Globus pallidus (tissue), 1 donor: ENCODE results near the gene B9D2.
"Not testable (repeated sequence)": the region's sequence is repeated elsewhere in the genome, so short reads cannot be mapped to it uniquely, and the experiment has no call there.

Source experiments
- DNase-seq: peaks from one replicate; pipeline ENCODE4 v3.0.0-alpha.2; 2015; ENCODE audit warnings: low spot score

B9D2 gene

GRCh38 chr19:41355035-41355434, 8.9 kb downstream of the B9D2 start:
- no peak for DNase-seq

GRCh38 chr19:41354343-41354953, 9.5 kb downstream of the B9D2 start:
- no peak for DNase-seq

GRCh38 chr19:41353466-41354342, 10.2 kb downstream of the B9D2 start, which contains the start of gene TGFB1:
Gene TGFB1 (minus strand): TSS chr19:41353922. CDS start chr19:41353044, 878 bp downstream.
- DNase-seq = peak; percentile 62

GRCh38 chr19:41352609-41353465, 11.1 kb downstream of the B9D2 start:
- DNase-seq = no peak

- DNase-seq = no peak
Measured at GRCh38 chr19:41352279-41352608, 11.7 kb downstream of the B9D2 start.

- no peak for DNase-seq
Measured at GRCh38 chr19:41351339-41352245, 12.4 kb downstream of the B9D2 start.

- DNase-seq = no peak
Measured at GRCh38 chr19:41350735-41351338, 13.1 kb downstream of the B9D2 start.

- DNase-seq = not testable (repeated sequence)
Measured at GRCh38 chr19:41346916-41347315, 17.0 kb downstream of the B9D2 start.

GRCh38 chr19:41344162-41344561, 19.8 kb downstream of the B9D2 start:
- no peak for DNase-seq

GRCh38 chr19:41341669-41342490, 22.1 kb downstream of the B9D2 start:
- DNase-seq = no peak

GRCh38 chr19:41339936-41340335, 24.0 kb downstream of the B9D2 start:
- no peak for DNase-seq

- no peak for DNase-seq
Measured at GRCh38 chr19:41335467-41335866, 28.5 kb downstream of the B9D2 start.

- DNase-seq = no peak
Measured at GRCh38 chr19:41334793-41335192, 29.2 kb downstream of the B9D2 start.

- no peak for DNase-seq
Measured at GRCh38 chr19:41332468-41332867, 31.5 kb downstream of the B9D2 start.

GRCh38 chr19:41332000-41332399, 31.9 kb downstream of the B9D2 start:
- DNase-seq = no peak

GRCh38 chr19:41330946-41331678, 32.8 kb downstream of the B9D2 start:
- DNase-seq = no peak

- DNase-seq = no peak
Measured at GRCh38 chr19:41330481-41330880, 33.5 kb downstream of the B9D2 start.

GRCh38 chr19:41328842-41329225, 35.1 kb downstream of the B9D2 start:
- DNase-seq = peak; percentile 67

GRCh38 chr19:41328157-41328841, 35.6 kb downstream of the B9D2 start:
- DNase-seq = no peak
